H1 (cell line): ENCODE results near the gene HMCN2. TPM values are rescaled to one million over a fixed set of nuclear protein-coding genes. Genes with fewer than 3 reads are reported as not detected.

Experiments
- GABPA ChIP-seq: IDR thresholded peaks from 2 replicates; pipeline ENCODE4 v1.6.1; 2011; ENCODE audit warnings: mild to moderate bottlenecking, low read length, moderate library complexity, borderline replicate concordance; ENCODE audit not compliant: insufficient read depth
- JUND ChIP-seq: IDR thresholded peaks from 2 replicates; pipeline ENCODE4 v1.6.1; 2011; ENCODE audit warnings: mild to moderate bottlenecking, improper control_type of control experiment, low read length
- SP2 ChIP-seq: IDR thresholded peaks from 2 replicates; pipeline ENCODE4 v1.6.1; 2012; ENCODE audit warnings: mild to moderate bottlenecking, low read length, inconsistent platforms
- SP4 ChIP-seq: IDR thresholded peaks from 2 replicates; pipeline ENCODE4 v1.6.1; 2012; ENCODE audit warnings: low read length, inconsistent platforms
- SRF ChIP-seq: IDR thresholded peaks from 2 replicates; pipeline ENCODE4 v1.6.1; 2011; ENCODE audit warnings: mild to moderate bottlenecking, low read depth, low read length, moderate library complexity
- TEAD4 ChIP-seq: IDR thresholded peaks from 2 replicates; pipeline ENCODE4 v1.6.1; 2012; ENCODE audit warnings: low read depth, low read length, inconsistent platforms, mixed read lengths
- polyA plus RNA-seq, 7 experiments: library from polyadenylated mRNA; depleted of rRNA in 3 of 7; stranded (reverse) in 5 of 7; unstranded in 2 of 7; fragments of >200 nt in 5 of 7; fragments of 200-250 nt in 2 of 7; gene quantifications; 1 replicate in 5 of 7; 2 replicates in 1 of 7; 4 replicates in 1 of 7; pipeline versions ENCODE4 v1.2.1 to v1.2.3, GENCODE V29; 2011 to 2013; ENCODE audit warnings: missing spikeins in 2 of 7, mixed read lengths in 2 of 7
- total RNA-seq: library from RNA; stranded (reverse); fragmentation: NEBNext Ultra II Directional; extraction: Animal tissue kit (Norgen Biotek cat#: 25700); gene quantifications from 2 replicates; pipeline ENCODE4 v1.2.1, GENCODE V29; 2021

The HMCN2 gene
- total and polyA plus RNA-seq, 2 of the 8 experiments (the other 6 are each of a cell fraction or from before 2014, with no cell fraction given): 5.0 to 9.1 TPM

DNA sequence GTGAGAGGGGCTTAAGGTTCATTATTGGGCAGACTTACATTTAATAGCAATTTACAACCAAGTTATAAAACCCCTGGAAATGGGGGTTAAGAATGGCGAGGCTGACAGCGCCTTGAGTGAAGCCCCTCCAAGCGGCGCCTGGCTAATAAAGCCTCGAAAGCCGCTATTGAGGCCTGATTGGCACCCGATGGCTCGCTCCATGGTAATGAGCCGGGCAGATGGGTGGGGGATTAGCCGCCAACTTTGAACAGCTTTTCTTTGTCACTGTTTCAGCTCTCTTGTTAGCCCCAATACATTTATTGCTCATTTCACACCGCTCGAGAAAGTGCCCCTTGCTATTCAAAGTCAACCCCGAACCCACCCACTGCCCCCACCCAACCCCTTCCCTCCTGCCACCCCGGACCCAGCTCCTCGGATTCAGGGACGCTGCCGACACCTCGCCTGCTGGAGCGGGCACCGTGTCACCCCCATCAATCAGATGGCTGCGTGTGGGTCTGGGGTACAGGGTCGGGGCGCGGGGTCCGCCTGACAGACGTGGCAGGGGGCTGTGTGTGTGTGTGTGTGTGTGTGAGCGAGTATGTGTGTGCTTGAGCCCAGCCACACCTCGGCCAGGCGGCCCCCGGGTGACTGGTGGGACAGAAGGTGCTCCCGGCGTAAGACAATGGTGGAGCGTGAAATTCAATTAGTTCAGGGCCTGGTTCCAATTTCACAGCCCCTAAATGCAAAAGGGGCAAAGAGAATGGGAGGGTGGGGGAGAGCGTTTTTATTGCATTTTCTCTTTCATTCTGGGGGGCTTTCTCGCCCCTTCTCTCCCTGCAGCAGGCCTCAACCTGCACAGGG is 213.4 kb downstream of the HMCN2 start (continued):
- TF ChIP-seq SP2: no peak
- no peak for TF ChIP-seq GABPA
- no peak for TF ChIP-seq JUND
- TF ChIP-seq TEAD4: no peak
- no peak for TF ChIP-seq SP4
- no peak for TF ChIP-seq SRF
